IPS-NIHi11 (cell line): ENCODE measurements around the gene UGT2B28.
"Not testable (repeated sequence)": the region's sequence is repeated elsewhere in the genome, so short reads cannot be mapped to it uniquely, and the experiment has no call there.

Experiments used
- DNase-seq: peaks from one replicate; pipeline ENCODE4 v3.0.0; 2012; ENCODE audit warnings: mixed read lengths, low spot score

UGT2B28 gene

DNA sequence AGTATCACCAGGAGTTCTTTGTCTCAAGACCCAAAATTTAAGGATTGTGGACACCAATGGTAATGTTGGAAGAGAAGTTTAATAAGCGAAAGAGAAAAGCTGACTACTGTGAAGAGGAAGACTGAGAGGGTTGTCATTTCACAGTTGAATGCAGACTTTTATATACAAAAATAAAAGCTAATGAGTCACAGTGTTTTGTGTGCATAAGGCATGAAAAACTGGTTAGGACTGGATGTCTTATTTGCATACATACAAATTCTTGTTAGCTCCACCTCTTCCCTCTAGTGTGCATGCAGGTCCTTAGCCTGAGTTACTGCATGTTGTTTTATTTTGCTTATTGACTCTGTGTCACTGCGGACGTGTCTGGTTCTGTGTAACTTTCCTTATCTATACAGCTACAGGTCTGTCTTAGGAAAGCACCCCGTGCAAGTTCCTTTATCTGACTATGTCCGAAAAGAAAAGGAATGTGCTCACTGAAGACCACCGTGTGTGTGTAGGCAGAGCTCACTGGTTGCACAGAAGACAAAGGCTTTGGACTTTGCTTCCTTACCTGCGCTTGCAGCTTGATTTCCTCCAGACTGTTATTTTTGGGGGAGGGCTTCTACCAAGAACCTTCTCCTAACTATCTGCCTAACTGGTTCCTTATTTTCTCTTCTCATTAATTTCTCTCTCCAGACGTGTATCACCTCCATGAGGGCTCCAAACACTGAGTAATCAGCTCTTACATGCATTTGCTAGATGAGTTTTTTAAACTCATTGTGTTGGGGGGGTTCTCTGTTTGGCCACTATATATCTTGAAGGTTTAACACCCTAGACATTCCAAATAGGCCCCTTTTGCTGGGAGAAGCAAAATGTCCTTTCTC lies 63.5 kb downstream of the UGT2B28 start:
- DNase-seq, result not testable (repeated sequence)
